K562 (cell line): Measurements from ENCODE around the gene NDUFS8. TPM values are rescaled to one million over a fixed set of nuclear protein-coding genes. Genes with fewer than 3 reads are reported as not detected.

ENCODE experiments used
- ATAC-seq: fragments of 200-7000 bp; cut with Tn5 transposase; 3 replicates; pipeline ENCODE4 v1.9.1; 2020; ENCODE audit warnings: moderate library complexity
- BruUV-seq: library from RNA; stranded (reverse); fragments of 400-500 nt; replicated peaks from 2 replicates; lab custom pipeline; 2021; lab: Mats Ljungman, UMichigan
- CTCF ChIA-PET: fragments of 300-600 bp; formaldehyde crosslinking; extraction: SDS; loops from one replicate; lab custom pipeline; 2021; ENCODE audit warnings: low intra/inter-chr PET ratio; lab: Yijun Ruan, JAX
- POLR2A ChIA-PET: fragments of 300-600, 350-650 bp; sonication (Branson Sonifier 250); formaldehyde crosslinking; extraction: SDS; loops from one replicate; lab custom pipeline; 2021; ENCODE audit warnings: antibody characterized with exemption, inconsistent platforms; lab: Yijun Ruan, JAX
- DNase-seq, 4 experiments: peaks; one replicate each; pipeline versions ENCODE4 v3.0.0 to v3.0.0-alpha.2; 2011 to 2018; ENCODE audit warnings: low spot score in 3 of 4, mixed read lengths in 3 of 4; ENCODE audit errors: extremely low read depth in 1 of 4
- FAIRE-seq: peaks from 2 replicates; lab custom pipeline; 2011; peaks lifted over from hg19 to GRCh38; lab: Jason Lieb, UNC
- H2AFZ ChIP-seq: 2 replicates; pipeline ENCODE4 v1.6.0; 2011; ENCODE audit warnings: low read depth, low read length, control low read depth, inconsistent platforms
- H3K27ac ChIP-seq: fragments of 200-600 bp; 3 replicates; pipeline ENCODE4 v1.8.0; 2011; ENCODE audit warnings: low read depth, mild to moderate bottlenecking, control low read depth, inconsistent platforms, low read length, moderate library complexity, mixed read lengths; ENCODE audit errors: extremely low read depth
- H3K27me3 ChIP-seq, 2 experiments: fragments of 300-600 bp in 1 of 2; 2 replicates in 1 of 2; 3 replicates in 1 of 2; pipeline versions ENCODE4 v1.6.0 to v1.8.0; 2011; ENCODE audit warnings: inconsistent platforms in 2 of 2, low read length in 2 of 2, mild to moderate bottlenecking in 1 of 2, mixed read lengths in 1 of 2, moderate library complexity in 1 of 2; ENCODE audit not compliant: control insufficient read depth in 2 of 2, insufficient read depth in 2 of 2
- H3K36me3 ChIP-seq: fragments of 300-600 bp; 3 replicates; pipeline ENCODE4 v1.8.0; 2011; ENCODE audit warnings: mild to moderate bottlenecking, low read length, inconsistent platforms; ENCODE audit not compliant: control insufficient read depth, insufficient read depth
- H3K4me1 ChIP-seq, 2 experiments: fragments of 200-600 bp in 1 of 2; replicated peaks in 1 of 2; 2 replicates in 1 of 2; 3 replicates in 1 of 2; pipeline versions ENCODE4 v1.5.1 to v1.8.0; 2011; ENCODE audit warnings: inconsistent platforms in 2 of 2, low read length in 2 of 2, mild to moderate bottlenecking in 1 of 2, mixed read lengths in 1 of 2, moderate library complexity in 1 of 2; ENCODE audit not compliant: control insufficient read depth in 2 of 2, insufficient read depth in 2 of 2
- H3K4me2 ChIP-seq: 2 replicates; pipeline ENCODE4 v1.6.1; 2011; ENCODE audit warnings: low read length, control low read depth, inconsistent platforms, mixed read lengths; ENCODE audit not compliant: insufficient read depth
- H3K4me3 ChIP-seq: fragments of 200-600 bp; sonication (generic), shearing (Covaris generic); 2 replicates; pipeline ENCODE4 v1.5.1; 2016; ENCODE audit warnings: control low read depth, inconsistent platforms
- H3K79me2 ChIP-seq: fragments of 200-600 bp; 3 replicates; pipeline ENCODE4 v1.8.0; 2011; ENCODE audit warnings: low read length, inconsistent platforms; ENCODE audit not compliant: control insufficient read depth, insufficient read depth
- H3K9ac ChIP-seq, 2 experiments: 2 replicates each; pipeline versions ENCODE4 v1.6.0 to v1.6.1; 2011; ENCODE audit warnings: low read depth in 2 of 2, low read length in 2 of 2, control low read depth in 1 of 2, inconsistent platforms in 1 of 2, mild to moderate bottlenecking in 1 of 2, mixed read lengths in 1 of 2; ENCODE audit not compliant: insufficient read depth in 1 of 2
- H3K9me1 ChIP-seq: one replicate; pipeline ENCODE4 v1.6.0; 2011; ENCODE audit warnings: inconsistent platforms, mild to moderate bottlenecking, low read length, moderate library complexity; ENCODE audit not compliant: control insufficient read depth, insufficient read depth
- H3K9me3 ChIP-seq: replicated peaks from 2 replicates; pipeline ENCODE4 v1.5.1; 2011; ENCODE audit warnings: low read depth, low read length, inconsistent platforms; ENCODE audit not compliant: control insufficient read depth, insufficient read depth
- H4K20me1 ChIP-seq: replicated peaks from 2 replicates; pipeline ENCODE4 v1.6.1; 2011; ENCODE audit warnings: low read length, inconsistent platforms, mixed read lengths; ENCODE audit not compliant: control insufficient read depth, insufficient read depth
- ARID1B ChIP-seq: fragments of 450-650 bp; IDR thresholded peaks from 2 replicates; pipeline ENCODE4 v1.6.1; 2016; ENCODE audit warnings: antibody characterized with exemption, mild to moderate bottlenecking, inconsistent platforms
- FOXK2 ChIP-seq, 2 experiments: fragments of 450-650 bp; IDR thresholded peaks in 1 of 2; conservative IDR thresholded peaks in 1 of 2; 2 replicates each; pipeline ENCODE4 v1.6.1; 2016; ENCODE audit warnings: low read depth in 2 of 2, mild to moderate bottlenecking in 1 of 2
- KAT8 ChIP-seq: fragments of 450-650 bp; IDR thresholded peaks from 2 replicates; pipeline ENCODE4 v1.6.1; 2016; ENCODE audit warnings: low read depth, mild to moderate bottlenecking
- NUFIP1 ChIP-seq: fragments of 450-650 bp; IDR thresholded peaks from 2 replicates; pipeline ENCODE4 v1.6.1; 2018; ENCODE audit not compliant: partially characterized antibody
- RBM14 ChIP-seq: fragments of 200-400 bp; formaldehyde crosslinking; IDR thresholded peaks from 2 replicates; pipeline ENCODE4 v1.6.1; 2018; ENCODE audit warnings: low read depth, mild to moderate bottlenecking, low read length, moderate library complexity, borderline replicate concordance; ENCODE audit not compliant: insufficient read depth
- ZNF217 ChIP-seq: sonication (generic); formaldehyde crosslinking; IDR thresholded peaks from 2 replicates; pipeline ENCODE4 v1.8.0; 2022; ENCODE audit warnings: mild to moderate bottlenecking, missing genetic modification reagents
- ZNF224 ChIP-seq: sonication (generic); formaldehyde crosslinking; IDR thresholded peaks from 2 replicates; pipeline ENCODE4 v1.8.0; 2022; ENCODE audit warnings: mild to moderate bottlenecking, missing genetic modification reagents
- WGBS: fragments of 100-300 bp; shearing (Covaris generic); methylation state at CpG from one replicate; pipeline ENCODE4 v1.1.6; 2016; ENCODE audit warnings: low coverage, mixed read lengths; ENCODE audit not compliant: insufficient coverage; ENCODE audit errors: missing lambda C conversion rate; 5-methylcytosine and 5-hydroxymethylcytosine counted together
- in situ Hi-C: fragments of 300-500 bp; cut with MboI; formaldehyde crosslinking; loops from 4 replicates; pipeline ENCODE4 v1.15.0; 2018; ENCODE audit warnings: inconsistent platforms, mixed read lengths
- intact Hi-C: fragments of 100-400 bp; cut with micrococcal nuclease; formaldehyde crosslinking; loops from 2 replicates; pipeline ENCODE4 v1.14.2; 2022
- polyA plus RNA-seq, 8 experiments: library from polyadenylated mRNA; depleted of rRNA in 4 of 8; stranded (reverse) in 5 of 8; unstranded in 3 of 8; fragments of >200 nt; fragmentation: Nextera tagmentation in 2 of 8; fragmentation: Illumina TruSeq in 1 of 8; extraction: Ambion mirVana in 2 of 8; extraction: Trizol in 1 of 8; gene quantifications; 2 replicates each; pipeline versions ENCODE4 v1.2.1 to v1.2.3, GENCODE V29; 2011 to 2014; ENCODE audit warnings: inconsistent platforms in 1 of 8, missing spikeins in 1 of 8
- total RNA-seq, 7 experiments: library from RNA; depleted of rRNA in 6 of 7; stranded (reverse); fragments of >200 nt in 6 of 7; fragmentation: Illumina TruSeq in 2 of 7; extraction: Trizol in 2 of 7; gene quantifications; 2 replicates each; pipeline versions ENCODE4 v1.2.1 to v1.2.3, GENCODE V29; 2011 to 2021; ENCODE audit warnings: low replicate concordance in 1 of 7
- TF ChIP-seq, protein P1 (sequence below): fragments of 250-450 bp; sonication (Bioruptor Pico); IDR thresholded peaks from 2 replicates; pipeline ENCODE4 v1.4.0; 2020; ENCODE audit warnings: mild to moderate bottlenecking, moderate library complexity
- TF ChIP-seq, protein P2 (sequence below), 2 experiments: fragments of 450-650 bp; IDR thresholded peaks; 2 replicates each; pipeline ENCODE4 v1.6.1; 2018; ENCODE audit warnings: mild to moderate bottlenecking in 2 of 2, low read depth in 1 of 2; ENCODE audit not compliant: partially characterized antibody in 2 of 2
- TF ChIP-seq, protein P3 (sequence below): fragments of 450-650 bp; IDR thresholded peaks from 2 replicates; pipeline ENCODE4 v1.6.1; 2016
- TF ChIP-seq, protein P4 (sequence below): fragments of 250-450 bp; sonication (Bioruptor Pico); IDR thresholded peaks from 2 replicates; pipeline ENCODE4 v1.9.0; 2021; ENCODE audit warnings: mild to moderate bottlenecking

NDUFS8 gene
- total and polyA plus RNA-seq, 9 of the 15 experiments (the other 6 are each of a cell fraction or from before 2014, with no cell fraction given) = 36.5 to 351 (median 101) TPM

DNA sequence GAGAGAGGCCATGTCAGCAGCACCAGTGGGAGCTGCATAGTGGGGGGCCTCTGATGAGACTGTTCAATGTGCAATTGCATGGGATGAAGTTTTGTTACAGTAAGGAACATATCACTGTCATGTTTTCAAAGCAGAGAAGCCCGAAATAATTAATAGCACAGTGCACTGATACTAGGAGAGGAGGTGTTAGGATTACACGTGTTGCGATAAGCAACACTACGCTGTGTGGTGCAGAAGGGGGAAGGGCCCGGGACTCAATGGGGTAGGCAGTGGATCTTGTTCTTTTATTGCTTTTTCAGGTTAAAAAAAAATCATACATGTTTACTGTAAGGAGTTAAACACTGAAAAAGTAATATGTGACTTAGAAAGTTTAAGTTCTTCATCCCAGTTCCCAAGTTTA is 37.5 kb downstream of the NDUFS8 start:
- Histone ChIP-seq H3K36me3 (peaks cover 94% of the 10 kb centered on the region), H3K9ac (no peak overlapping the region), H3K27me3 (no peaks in the 10 kb centered on the region), H2AFZ (no peak overlapping the region), H3K4me1 (no peaks in the 10 kb centered on the region), H3K4me2 (no peak overlapping the region), H3K27ac (no peak overlapping the region), H3K79me2 (no peaks in the 10 kb centered on the region), H3K9me1 (no peaks in the 10 kb centered on the region), H4K20me1 (no peaks in the 10 kb centered on the region), H3K4me3 (no peak overlapping the region), H3K9me3 (no peaks in the 10 kb centered on the region)
- no peak for ATAC-seq
- FAIRE-seq = no peak
- WGBS = 89% methylated on average over 5 of the region's 5 CpGs
- no peak for TF ChIP-seq FOXK2 (conservative IDR thresholded peaks at IDR 0.05 in 1 of 2, IDR thresholded peaks at IDR 0.05 in 1 of 2; ENCODE audit: low read depth in 2 of 2)
- TF ChIP-seq NUFIP1 = no peak
- TF ChIP-seq, protein P1, sequence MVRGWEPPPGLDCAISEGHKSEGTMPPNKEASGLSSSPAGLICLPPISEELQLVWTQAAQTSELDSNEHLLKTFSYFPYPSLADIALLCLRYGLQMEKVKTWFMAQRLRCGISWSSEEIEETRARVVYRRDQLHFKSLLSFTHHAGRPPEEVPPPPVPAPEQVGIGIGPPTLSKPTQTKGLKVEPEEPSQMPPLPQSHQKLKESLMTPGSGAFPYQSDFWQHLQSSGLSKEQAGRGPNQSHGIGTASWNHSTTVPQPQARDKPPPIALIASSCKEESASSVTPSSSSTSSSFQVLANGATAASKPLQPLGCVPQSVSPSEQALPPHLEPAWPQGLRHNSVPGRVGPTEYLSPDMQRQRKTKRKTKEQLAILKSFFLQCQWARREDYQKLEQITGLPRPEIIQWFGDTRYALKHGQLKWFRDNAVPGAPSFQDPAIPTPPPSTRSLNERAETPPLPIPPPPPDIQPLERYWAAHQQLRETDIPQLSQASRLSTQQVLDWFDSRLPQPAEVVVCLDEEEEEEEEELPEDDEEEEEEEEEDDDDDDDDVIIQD (CRISPR knock-in tag) = no peak
- TF ChIP-seq RBM14 = no peak
- TF ChIP-seq, protein P2, sequence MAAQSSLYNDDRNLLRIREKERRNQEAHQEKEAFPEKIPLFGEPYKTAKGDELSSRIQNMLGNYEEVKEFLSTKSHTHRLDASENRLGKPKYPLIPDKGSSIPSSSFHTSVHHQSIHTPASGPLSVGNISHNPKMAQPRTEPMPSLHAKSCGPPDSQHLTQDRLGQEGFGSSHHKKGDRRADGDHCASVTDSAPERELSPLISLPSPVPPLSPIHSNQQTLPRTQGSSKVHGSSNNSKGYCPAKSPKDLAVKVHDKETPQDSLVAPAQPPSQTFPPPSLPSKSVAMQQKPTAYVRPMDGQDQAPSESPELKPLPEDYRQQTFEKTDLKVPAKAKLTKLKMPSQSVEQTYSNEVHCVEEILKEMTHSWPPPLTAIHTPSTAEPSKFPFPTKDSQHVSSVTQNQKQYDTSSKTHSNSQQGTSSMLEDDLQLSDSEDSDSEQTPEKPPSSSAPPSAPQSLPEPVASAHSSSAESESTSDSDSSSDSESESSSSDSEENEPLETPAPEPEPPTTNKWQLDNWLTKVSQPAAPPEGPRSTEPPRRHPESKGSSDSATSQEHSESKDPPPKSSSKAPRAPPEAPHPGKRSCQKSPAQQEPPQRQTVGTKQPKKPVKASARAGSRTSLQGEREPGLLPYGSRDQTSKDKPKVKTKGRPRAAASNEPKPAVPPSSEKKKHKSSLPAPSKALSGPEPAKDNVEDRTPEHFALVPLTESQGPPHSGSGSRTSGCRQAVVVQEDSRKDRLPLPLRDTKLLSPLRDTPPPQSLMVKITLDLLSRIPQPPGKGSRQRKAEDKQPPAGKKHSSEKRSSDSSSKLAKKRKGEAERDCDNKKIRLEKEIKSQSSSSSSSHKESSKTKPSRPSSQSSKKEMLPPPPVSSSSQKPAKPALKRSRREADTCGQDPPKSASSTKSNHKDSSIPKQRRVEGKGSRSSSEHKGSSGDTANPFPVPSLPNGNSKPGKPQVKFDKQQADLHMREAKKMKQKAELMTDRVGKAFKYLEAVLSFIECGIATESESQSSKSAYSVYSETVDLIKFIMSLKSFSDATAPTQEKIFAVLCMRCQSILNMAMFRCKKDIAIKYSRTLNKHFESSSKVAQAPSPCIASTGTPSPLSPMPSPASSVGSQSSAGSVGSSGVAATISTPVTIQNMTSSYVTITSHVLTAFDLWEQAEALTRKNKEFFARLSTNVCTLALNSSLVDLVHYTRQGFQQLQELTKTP (IDR thresholded peaks at IDR 0.05; ENCODE audit: low read depth in 1 of 2, partially characterized antibody in 2 of 2) = no peak
- TF ChIP-seq, protein P3, sequence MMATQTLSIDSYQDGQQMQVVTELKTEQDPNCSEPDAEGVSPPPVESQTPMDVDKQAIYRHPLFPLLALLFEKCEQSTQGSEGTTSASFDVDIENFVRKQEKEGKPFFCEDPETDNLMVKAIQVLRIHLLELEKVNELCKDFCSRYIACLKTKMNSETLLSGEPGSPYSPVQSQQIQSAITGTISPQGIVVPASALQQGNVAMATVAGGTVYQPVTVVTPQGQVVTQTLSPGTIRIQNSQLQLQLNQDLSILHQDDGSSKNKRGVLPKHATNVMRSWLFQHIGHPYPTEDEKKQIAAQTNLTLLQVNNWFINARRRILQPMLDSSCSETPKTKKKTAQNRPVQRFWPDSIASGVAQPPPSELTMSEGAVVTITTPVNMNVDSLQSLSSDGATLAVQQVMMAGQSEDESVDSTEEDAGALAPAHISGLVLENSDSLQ = no peak
- TF ChIP-seq ZNF217 (CRISPR knock-in tag) = no peak
- no peak for TF ChIP-seq ZNF224
- TF ChIP-seq, protein P4, sequence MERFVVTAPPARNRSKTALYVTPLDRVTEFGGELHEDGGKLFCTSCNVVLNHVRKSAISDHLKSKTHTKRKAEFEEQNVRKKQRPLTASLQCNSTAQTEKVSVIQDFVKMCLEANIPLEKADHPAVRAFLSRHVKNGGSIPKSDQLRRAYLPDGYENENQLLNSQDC = no peak
- TF ChIP-seq KAT8 = no peak
- no peak for TF ChIP-seq ARID1B
- intact Hi-C loops = no loop called here
- ChIA-PET POLR2A (no interaction called here), CTCF (no interaction called here)
- BruUV-seq = no TSS peak
- DNase-seq = no peak
- in situ Hi-C loops = no loop called here
